OCI-LY3 (cell line): ENCODE data around the gene TOGARAM1.

Experiments used
- H2AFZ ChIP-seq: fragments of 200-600, 300-600 bp; shearing (Covaris generic); 2 replicates; pipeline ENCODE4 v1.6.0; 2014; ENCODE audit warnings: antibody characterized with exemption, low read depth, low read length
- H3K27ac ChIP-seq: fragments of 200-600, 300-600 bp; sonication (generic); 2 replicates; pipeline ENCODE4 v1.5.1; 2014; ENCODE audit warnings: mild to moderate bottlenecking, low read length, moderate library complexity, mixed read lengths
- H3K27me3 ChIP-seq: fragments of 200-600, 300-600 bp; sonication (generic); 2 replicates; pipeline ENCODE4 v1.6.1; 2014; ENCODE audit warnings: low read depth, low read length, mixed read lengths
- H3K36me3 ChIP-seq: fragments of 200-600, 300-600 bp; sonication (generic); replicated peaks from 2 replicates; pipeline ENCODE3; 2014; ENCODE audit warnings: low read depth, low read length, mixed read lengths
- H3K4me1 ChIP-seq: fragments of 300-600, 200-600 bp; sonication (generic); 2 replicates; pipeline ENCODE4 v1.6.1; 2014; ENCODE audit warnings: low read length, mixed read lengths
- H3K4me2 ChIP-seq: fragments of 200-600, 300-600 bp; sonication (generic); 2 replicates; pipeline ENCODE4 v1.6.1; 2014; ENCODE audit warnings: low read length, mixed read lengths
- H3K4me3 ChIP-seq: fragments of 300-600, 200-600 bp; sonication (generic); 2 replicates; pipeline ENCODE4 v1.5.1; 2014; ENCODE audit warnings: antibody characterized with exemption, mild to moderate bottlenecking, low read length, moderate library complexity
- H3K79me2 ChIP-seq: fragments of 300-600, 200-600 bp; shearing (Covaris generic); 2 replicates; pipeline ENCODE4 v1.6.1; 2014; ENCODE audit warnings: mild to moderate bottlenecking, low read length, mixed read lengths
- H3K9ac ChIP-seq: fragments of 300-600, 200-600 bp; shearing (Covaris generic); 2 replicates; pipeline ENCODE4 v1.6.0; 2014; ENCODE audit warnings: mild to moderate bottlenecking, low read length, moderate library complexity
- H3K9me3 ChIP-seq: fragments of 200-600, 300-600 bp; shearing (Covaris generic); 2 replicates; pipeline ENCODE4 v1.6.1; 2014; ENCODE audit warnings: low read length, mixed read lengths; ENCODE audit not compliant: insufficient read depth
- H4K20me1 ChIP-seq: fragments of 200-600, 300-600 bp; sonication (generic); 2 replicates; pipeline ENCODE4 v1.6.1; 2016; ENCODE audit warnings: low read length, mixed read lengths; ENCODE audit not compliant: insufficient read depth
- EZH2phosphoT487 ChIP-seq: fragments of 200-600 bp; shearing (Covaris generic); IDR thresholded peaks from 2 replicates; pipeline ENCODE4 v1.6.1; 2018; ENCODE audit warnings: antibody characterized with exemption, mixed run types, low read depth
- TF ChIP-seq, protein P1 (sequence below): fragments of 200-600, 300-600 bp; sonication (generic); IDR thresholded peaks from 2 replicates; pipeline ENCODE4 v1.5.1; 2014; ENCODE audit warnings: antibody characterized with exemption, low read length, low read depth

Gene TOGARAM1

DNA sequence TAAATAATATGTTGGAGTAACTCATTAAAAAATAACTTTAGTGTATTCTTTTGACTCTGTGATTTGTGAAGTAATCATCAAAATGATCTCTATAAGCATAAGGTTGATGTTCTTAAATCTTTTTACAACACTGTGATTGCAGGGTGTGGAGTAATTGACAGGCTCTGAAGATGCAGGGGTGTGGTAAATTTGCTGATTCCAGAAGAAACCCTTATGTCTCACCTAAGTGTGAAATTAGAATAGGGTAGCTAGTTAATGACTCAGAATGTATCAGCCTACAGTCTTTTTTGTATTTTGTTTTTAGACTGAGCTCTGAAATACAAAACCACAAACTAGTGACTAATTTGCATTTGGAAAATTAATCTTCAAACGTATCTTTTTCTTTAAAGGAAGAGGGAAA, 127.8 kb downstream of the TOGARAM1 start:
- Histone ChIP-seq H3K36me3 (peaks cover 22% of the 10 kb centered on the region), H3K4me1 (peaks cover 51% of the 10 kb centered on the region), H3K9me3 (no peaks in the 10 kb centered on the region), H4K20me1 (peaks cover 72% of the 10 kb centered on the region), H3K79me2 (peaks cover 100% of the 10 kb centered on the region), H2AFZ (no peak overlapping the region), H3K27ac (peak overlapping the region; percentile 2; the same call in 1 of the 2 replicates), H3K4me3 (no peak overlapping the region), H3K9ac (no peak overlapping the region), H3K27me3 (no peaks in the 10 kb centered on the region), H3K4me2 (peak overlapping the region; percentile 45)
- TF ChIP-seq, protein P1, sequence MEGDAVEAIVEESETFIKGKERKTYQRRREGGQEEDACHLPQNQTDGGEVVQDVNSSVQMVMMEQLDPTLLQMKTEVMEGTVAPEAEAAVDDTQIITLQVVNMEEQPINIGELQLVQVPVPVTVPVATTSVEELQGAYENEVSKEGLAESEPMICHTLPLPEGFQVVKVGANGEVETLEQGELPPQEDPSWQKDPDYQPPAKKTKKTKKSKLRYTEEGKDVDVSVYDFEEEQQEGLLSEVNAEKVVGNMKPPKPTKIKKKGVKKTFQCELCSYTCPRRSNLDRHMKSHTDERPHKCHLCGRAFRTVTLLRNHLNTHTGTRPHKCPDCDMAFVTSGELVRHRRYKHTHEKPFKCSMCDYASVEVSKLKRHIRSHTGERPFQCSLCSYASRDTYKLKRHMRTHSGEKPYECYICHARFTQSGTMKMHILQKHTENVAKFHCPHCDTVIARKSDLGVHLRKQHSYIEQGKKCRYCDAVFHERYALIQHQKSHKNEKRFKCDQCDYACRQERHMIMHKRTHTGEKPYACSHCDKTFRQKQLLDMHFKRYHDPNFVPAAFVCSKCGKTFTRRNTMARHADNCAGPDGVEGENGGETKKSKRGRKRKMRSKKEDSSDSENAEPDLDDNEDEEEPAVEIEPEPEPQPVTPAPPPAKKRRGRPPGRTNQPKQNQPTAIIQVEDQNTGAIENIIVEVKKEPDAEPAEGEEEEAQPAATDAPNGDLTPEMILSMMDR, result no peak
- no peak for TF ChIP-seq EZH2phosphoT487

DNA sequence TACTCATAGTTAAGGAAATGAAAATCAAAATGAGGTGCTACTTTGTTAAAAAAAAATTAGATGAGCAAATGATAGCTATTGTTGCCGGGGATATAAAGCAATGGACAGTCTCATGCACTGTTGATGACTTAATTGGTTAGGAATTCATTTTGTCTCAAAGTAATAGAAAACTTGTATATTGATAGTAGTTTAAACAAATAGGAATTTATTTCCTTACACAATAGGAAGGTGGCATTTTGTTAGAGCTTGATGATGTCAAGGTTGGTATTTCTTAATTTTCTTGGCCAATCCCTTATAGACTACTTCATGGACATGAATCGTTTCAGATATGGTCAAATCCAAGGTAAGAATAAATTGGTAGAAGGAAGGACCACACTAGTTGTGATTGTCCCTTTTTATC, 129.7 kb downstream of the TOGARAM1 start:
- Histone ChIP-seq H3K9me3 (no peaks in the 10 kb centered on the region), H3K4me3 (no peak overlapping the region), H3K36me3 (peaks cover 35% of the 10 kb centered on the region), H3K27ac (no peak overlapping the region), H4K20me1 (peaks cover 56% of the 10 kb centered on the region), H3K9ac (no peak overlapping the region), H3K27me3 (no peaks in the 10 kb centered on the region), H3K4me1 (peaks cover 41% of the 10 kb centered on the region), H2AFZ (no peak overlapping the region), H3K79me2 (peaks cover 94% of the 10 kb centered on the region), H3K4me2 (no peak overlapping the region)
- TF ChIP-seq EZH2phosphoT487, result no peak
- TF ChIP-seq, protein P1, result no peak

DNA sequence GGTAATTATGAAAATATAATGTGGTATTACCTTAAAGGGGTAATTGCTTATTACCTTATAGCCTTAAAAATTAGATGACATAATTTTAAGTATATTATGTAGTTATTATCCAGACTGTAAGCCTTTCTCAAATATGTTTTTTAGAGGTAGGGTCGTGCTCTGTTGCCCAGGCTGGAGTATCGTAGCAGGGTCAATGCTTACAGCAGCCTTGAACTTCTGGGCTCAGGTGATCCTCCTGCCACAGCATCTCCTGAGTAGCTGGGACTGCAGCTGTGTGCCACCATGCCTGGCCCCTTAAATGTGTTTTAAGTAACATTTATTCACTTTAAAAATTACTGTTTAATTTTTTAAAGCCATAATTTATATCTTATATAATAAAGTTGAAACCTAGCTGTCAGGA, 132.3 kb downstream of the TOGARAM1 start:
- peaks cover 73% of the 10 kb centered on the region for H3K79me2 ChIP-seq
- H3K36me3 ChIP-seq, result peaks cover 46% of the 10 kb centered on the region
- no peak overlapping the region for H3K4me3 ChIP-seq
- no peaks in the 10 kb centered on the region for H3K9me3 ChIP-seq
- H4K20me1 ChIP-seq, result peaks cover 35% of the 10 kb centered on the region
- H3K4me2 ChIP-seq, result no peak overlapping the region
- TF ChIP-seq, protein P1, result no peak
- no peak for TF ChIP-seq EZH2phosphoT487
- no peaks in the 10 kb centered on the region for H3K27me3 ChIP-seq
- no peak overlapping the region for H2AFZ ChIP-seq
- H3K9ac ChIP-seq, result no peak overlapping the region
- H3K27ac ChIP-seq, result no peak overlapping the region
- peaks cover 25% of the 10 kb centered on the region for H3K4me1 ChIP-seq

DNA sequence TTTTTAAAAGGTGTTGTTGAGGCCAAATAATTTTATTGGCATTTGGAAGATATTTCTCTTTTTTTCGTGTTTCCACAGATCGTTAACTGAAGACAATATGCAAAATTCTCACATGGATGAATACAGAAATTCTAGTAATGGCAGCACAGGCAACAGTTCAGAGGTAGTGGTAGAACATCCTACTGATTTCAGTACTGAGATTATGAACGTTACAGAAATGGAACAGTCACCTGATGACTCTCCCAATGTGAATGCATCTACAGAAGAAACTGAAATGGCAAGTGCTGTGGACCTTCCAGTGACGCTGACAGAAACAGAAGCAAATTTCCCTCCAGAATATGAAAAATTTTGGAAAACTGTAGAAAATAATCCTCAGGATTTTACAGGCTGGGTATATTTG, 133.2 kb downstream of the TOGARAM1 start:
- Histone ChIP-seq H3K4me3 (no peak overlapping the region), H2AFZ (no peak overlapping the region), H3K9me3 (no peaks in the 10 kb centered on the region), H3K36me3 (peaks cover 51% of the 10 kb centered on the region), H3K9ac (no peak overlapping the region), H3K27ac (no peak overlapping the region), H4K20me1 (peaks cover 26% of the 10 kb centered on the region), H3K79me2 (peaks cover 69% of the 10 kb centered on the region), H3K4me1 (peaks cover 17% of the 10 kb centered on the region), H3K4me2 (no peak overlapping the region), H3K27me3 (no peaks in the 10 kb centered on the region)
- TF ChIP-seq, protein P1, result no peak
- no peak for TF ChIP-seq EZH2phosphoT487
